Osteocyte (in vitro differentiated cells): ENCODE results near the gene RSPH3. TPM values are rescaled to one million over a fixed set of nuclear protein-coding genes. Genes with fewer than 3 reads are reported as not detected.

Source experiments
- DNase-seq: peaks from one replicate; pipeline ENCODE4 v3.0.0; 2021; ENCODE audit warnings: mixed read lengths; ENCODE audit not compliant: unreplicated experiment; ENCODE audit errors: extremely low spot score
- H3K27ac Mint-ChIP-seq: one replicate; pipeline ENCODE4 v1.8.0; 2021; ENCODE audit warnings: mild to moderate bottlenecking, mixed read lengths; ENCODE audit not compliant: unreplicated experiment
- H3K27me3 Mint-ChIP-seq: one replicate; pipeline ENCODE4 v1.8.0; 2021; ENCODE audit warnings: mixed read lengths; ENCODE audit not compliant: unreplicated experiment
- H3K36me3 Mint-ChIP-seq: one replicate; pipeline ENCODE4 v1.8.0; 2021; ENCODE audit warnings: mixed read lengths; ENCODE audit not compliant: unreplicated experiment
- H3K4me1 Mint-ChIP-seq: one replicate; pipeline ENCODE4 v1.8.0; 2021; ENCODE audit warnings: mixed read lengths; ENCODE audit not compliant: unreplicated experiment
- H3K4me3 Mint-ChIP-seq: one replicate; pipeline ENCODE4 v1.8.0; 2021; ENCODE audit warnings: mild to moderate bottlenecking, moderate library complexity, mixed read lengths; ENCODE audit not compliant: unreplicated experiment
- H3K9me3 Mint-ChIP-seq: one replicate; pipeline ENCODE4 v1.8.0; 2021; ENCODE audit warnings: mixed read lengths; ENCODE audit not compliant: unreplicated experiment
- long read RNA-seq: library from polyadenylated mRNA; unstranded; transcript quantifications from one replicate; pipeline ENCODE4 v2.0.0, GENCODE V29; 2021
- total RNA-seq: library from RNA; stranded (reverse); gene quantifications from 2 replicates; pipeline ENCODE4 v1.2.1, GENCODE V29; 2021
- TF ChIP-seq, protein P1 (sequence below): fragments of 200-600 bp; sonication (generic); IDR thresholded peaks from 2 replicates; pipeline ENCODE4 v1.5.0; 2021; ENCODE audit warnings: antibody characterized with exemption, mild to moderate bottlenecking, moderate library complexity

Gene RSPH3, protein sequence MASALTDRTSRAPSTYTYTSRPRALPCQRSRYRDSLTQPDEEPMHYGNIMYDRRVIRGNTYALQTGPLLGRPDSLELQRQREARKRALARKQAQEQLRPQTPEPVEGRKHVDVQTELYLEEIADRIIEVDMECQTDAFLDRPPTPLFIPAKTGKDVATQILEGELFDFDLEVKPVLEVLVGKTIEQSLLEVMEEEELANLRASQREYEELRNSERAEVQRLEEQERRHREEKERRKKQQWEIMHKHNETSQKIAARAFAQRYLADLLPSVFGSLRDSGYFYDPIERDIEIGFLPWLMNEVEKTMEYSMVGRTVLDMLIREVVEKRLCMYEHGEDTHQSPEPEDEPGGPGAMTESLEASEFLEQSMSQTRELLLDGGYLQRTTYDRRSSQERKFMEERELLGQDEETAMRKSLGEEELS
- total RNA-seq, result 7.1 and 9.6 TPM in 2 replicates
- long read RNA-seq, full-length matches to known transcripts, result 10 of 22 reads
- long read RNA-seq, partial matches to known transcripts, result 1 of 22 reads
- long read RNA-seq, other reads (novel, unspliced or antisense), result 11 of 22 reads

DNA sequence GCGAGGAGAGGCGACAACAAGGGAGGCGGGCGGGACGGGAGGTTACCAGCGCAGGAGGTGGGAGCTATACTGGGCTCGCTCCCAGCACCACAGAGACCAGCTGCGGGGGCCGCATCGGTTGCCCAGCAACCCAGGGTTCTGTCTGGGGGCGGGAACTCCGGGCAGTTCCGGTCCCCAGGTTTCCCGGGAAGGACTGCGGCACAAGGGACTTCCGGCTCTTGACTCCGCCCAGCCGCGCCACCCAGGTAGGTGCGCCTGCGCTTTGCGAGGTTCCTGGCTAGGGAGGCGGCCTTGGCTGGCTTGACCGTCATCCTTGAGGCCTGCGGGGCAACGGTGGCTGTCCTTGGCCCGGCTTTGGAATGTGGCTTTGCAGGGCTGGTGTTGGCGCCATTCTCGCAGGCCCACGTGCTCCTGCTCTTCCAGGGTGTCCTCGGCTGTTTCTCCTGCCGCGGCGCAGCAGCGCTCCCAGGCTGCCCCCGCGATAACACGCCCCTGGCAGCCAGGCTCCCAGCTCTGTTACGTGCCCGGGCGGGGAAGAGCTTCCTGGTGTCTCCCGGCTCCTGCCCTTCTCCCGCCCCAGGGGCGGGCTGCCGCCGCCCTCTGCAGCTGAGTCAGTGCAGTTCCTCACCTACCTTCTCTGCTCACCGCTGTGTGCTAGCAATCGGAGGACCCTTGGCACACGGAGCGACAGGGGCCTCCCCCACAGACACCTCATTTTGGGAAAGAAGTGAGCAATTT lies at the start of gene RSPH3:
RSPH3 (minus strand) TSS at position 537 of the 738 bp plus-strand sequence. CDS start 652 bp downstream, outside the sequence.
- Mint-ChIP-seq H3K27ac (peak within 1 kb of the TSS; percentile 91), H3K4me3 (peak within 1 kb of the TSS; percentile 99)
- TF ChIP-seq, protein P1, sequence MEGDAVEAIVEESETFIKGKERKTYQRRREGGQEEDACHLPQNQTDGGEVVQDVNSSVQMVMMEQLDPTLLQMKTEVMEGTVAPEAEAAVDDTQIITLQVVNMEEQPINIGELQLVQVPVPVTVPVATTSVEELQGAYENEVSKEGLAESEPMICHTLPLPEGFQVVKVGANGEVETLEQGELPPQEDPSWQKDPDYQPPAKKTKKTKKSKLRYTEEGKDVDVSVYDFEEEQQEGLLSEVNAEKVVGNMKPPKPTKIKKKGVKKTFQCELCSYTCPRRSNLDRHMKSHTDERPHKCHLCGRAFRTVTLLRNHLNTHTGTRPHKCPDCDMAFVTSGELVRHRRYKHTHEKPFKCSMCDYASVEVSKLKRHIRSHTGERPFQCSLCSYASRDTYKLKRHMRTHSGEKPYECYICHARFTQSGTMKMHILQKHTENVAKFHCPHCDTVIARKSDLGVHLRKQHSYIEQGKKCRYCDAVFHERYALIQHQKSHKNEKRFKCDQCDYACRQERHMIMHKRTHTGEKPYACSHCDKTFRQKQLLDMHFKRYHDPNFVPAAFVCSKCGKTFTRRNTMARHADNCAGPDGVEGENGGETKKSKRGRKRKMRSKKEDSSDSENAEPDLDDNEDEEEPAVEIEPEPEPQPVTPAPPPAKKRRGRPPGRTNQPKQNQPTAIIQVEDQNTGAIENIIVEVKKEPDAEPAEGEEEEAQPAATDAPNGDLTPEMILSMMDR, result peak; percentile 35

DNA sequence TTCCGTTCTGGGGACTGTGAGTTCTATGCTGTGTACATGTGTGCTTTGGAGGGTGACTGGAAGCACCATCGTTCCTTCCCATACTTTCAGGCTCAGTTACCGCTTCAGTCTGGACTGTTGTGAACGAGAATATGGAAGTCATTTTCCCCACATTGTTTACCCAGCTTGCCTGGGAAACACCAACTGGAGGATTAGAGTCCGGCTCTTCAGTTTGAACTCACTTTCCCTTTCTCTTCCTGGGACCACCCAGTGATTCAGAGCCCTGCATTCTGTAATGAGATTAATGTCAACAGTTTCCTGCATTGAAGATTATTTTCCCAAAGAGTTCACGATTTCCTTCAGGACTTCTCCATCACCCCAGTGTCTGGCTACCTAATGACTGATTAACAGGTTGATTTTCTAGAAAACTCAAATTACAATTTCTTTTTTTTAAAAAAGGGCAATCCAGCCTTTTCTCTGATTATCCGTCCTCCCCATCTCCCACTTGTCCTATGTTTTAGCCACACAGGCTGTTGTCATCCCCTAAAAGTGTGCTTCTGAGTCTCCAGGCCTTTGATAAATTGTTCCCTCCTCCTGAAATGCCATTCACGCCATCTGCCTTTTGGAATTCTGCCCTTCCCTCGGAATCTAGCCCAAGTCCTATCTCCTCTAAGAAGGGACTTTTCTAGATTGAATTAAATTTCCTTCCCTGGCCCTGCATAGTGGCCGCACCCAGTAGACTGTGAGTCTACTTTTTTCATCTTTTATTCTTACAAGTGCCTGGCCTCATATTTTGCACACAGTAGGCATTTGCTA lies 48.1 kb upstream of the RSPH3 start:
- Mint-ChIP-seq H3K27me3 (peaks cover 43% of the 10 kb centered on the region), H3K4me3 (no peak overlapping the region), H3K4me1 (no peaks in the 10 kb centered on the region), H3K27ac (no peak overlapping the region), H3K9me3 (no peaks in the 10 kb centered on the region), H3K36me3 (no peaks in the 10 kb centered on the region)
- TF ChIP-seq, protein P1, result no peak
- DNase-seq, result no peak

More for the DNA sequence above, at the start of gene RSPH3:
- Mint-ChIP-seq H3K36me3 (peaks cover 2% of the 10 kb centered on the region), H3K9me3 (no peaks in the 10 kb centered on the region), H3K27me3 (no peaks in the 10 kb centered on the region), H3K4me1 (peaks cover 21% of the 10 kb centered on the region)
- peak; percentile 96 for DNase-seq

DNA sequence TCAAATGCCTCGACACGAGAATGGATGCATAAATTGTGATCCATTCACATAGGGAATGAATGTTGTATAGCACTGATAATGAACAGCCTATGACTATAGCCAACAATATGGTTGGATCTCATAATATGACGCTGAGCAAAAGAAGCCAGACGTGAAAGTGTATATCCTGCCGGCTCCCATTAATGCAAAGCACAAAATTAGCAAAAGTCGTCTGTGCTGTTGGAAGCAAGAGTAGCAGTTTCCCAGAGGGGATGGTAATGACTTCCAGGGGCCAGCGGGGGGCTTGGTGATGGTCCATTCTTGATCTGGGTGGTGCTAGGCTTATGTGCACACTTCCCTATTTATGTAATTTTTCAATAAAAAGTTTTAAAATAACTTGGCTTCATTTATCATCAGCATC lies 45.8 kb upstream of the RSPH3 start:
- DNase-seq, result no peak
- Mint-ChIP-seq H3K4me3 (no peak overlapping the region), H3K36me3 (no peaks in the 10 kb centered on the region), H3K27ac (no peak overlapping the region), H3K4me1 (peaks cover 6% of the 10 kb centered on the region), H3K9me3 (no peaks in the 10 kb centered on the region), H3K27me3 (peaks cover 45% of the 10 kb centered on the region)
- TF ChIP-seq, protein P1, result no peak

DNA sequence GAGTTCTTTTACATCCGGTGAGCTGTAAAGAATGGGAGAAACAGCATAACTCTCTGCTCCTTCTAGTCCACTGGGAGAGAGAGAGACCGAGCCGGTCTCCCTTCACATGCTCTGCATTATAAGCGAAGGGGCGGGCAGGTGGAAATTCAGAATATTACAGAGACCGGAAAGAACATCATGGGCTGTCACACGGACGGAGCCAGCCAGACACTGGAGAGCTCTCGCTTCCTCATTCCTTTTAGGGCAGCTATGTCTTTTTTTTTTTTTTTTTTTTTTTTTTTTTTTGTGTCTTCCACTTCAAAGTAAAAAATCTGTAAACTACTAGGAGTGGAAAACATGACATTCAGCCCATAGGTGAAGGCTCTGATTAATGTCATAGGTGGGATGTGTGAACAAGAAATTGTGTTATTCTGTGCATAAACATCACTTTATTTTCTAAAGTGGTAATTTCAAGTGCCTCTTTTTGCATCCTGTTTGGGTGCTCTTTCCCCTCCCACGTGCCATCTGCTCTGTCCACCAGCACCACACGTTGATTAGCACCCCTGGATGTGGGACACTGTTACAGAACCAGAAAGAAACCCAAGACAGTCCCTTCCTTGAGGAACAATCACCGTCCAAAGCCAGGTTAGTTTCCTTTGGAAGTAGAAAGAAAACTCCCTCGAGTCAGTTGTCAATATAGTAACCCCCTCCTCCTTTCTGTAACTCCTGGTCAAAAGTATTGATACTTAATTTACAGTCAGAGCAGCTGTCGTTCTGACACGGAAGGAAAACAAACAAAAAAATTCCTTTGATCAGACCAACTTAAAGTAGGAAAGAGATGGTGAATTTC lies 45.1 kb upstream of the RSPH3 start, which contains the start of gene TAGAP:
TAGAP (minus strand) TSS at position 93 of the 829 bp plus-strand sequence. CDS start 845 bp downstream, outside the sequence.
- peaks cover 6% of the 10 kb centered on the region for H3K4me1 Mint-ChIP-seq
- H3K27me3 Mint-ChIP-seq, result peaks cover 45% of the 10 kb centered on the region
- H3K36me3 Mint-ChIP-seq, result no peaks in the 10 kb centered on the region
- no peak for DNase-seq
- TF ChIP-seq, protein P1, result no peak
- no peak within 1 kb of the TSS for H3K4me3 Mint-ChIP-seq
- no peaks in the 10 kb centered on the region for H3K9me3 Mint-ChIP-seq
- H3K27ac Mint-ChIP-seq, result no peak within 1 kb of the TSS
